Stimulated activated memory B cell treated with anti-CD40 and anti-IgM and Interleukin-4, amounts not matched to agents 10 μg/mL and 1 μg/mL and 100 μg/mL, for 72 hours (primary cell): ENCODE results near the gene APOF.
"Not testable (repeated sequence)": the region's sequence is repeated elsewhere in the genome, so short reads cannot be mapped to it uniquely, and the experiment has no call there.

ENCODE experiments used
- ATAC-seq: fragments of 150-1000 bp; cut with Tn5 transposase; 2 replicates; pipeline ENCODE4 v1.10.0; 2021
- H3K27ac Mint-ChIP-seq: one replicate; pipeline ENCODE4 v1.8.0; 2022; ENCODE audit warnings: mild to moderate bottlenecking, mixed read lengths
- H3K27me3 Mint-ChIP-seq: one replicate; pipeline ENCODE4 v1.8.0; 2022; ENCODE audit warnings: mixed read lengths
- H3K36me3 Mint-ChIP-seq: one replicate; pipeline ENCODE4 v1.8.0; 2022; ENCODE audit warnings: mixed read lengths
- H3K4me1 Mint-ChIP-seq: one replicate; pipeline ENCODE4 v1.8.0; 2022; ENCODE audit warnings: mixed read lengths
- H3K4me3 Mint-ChIP-seq: one replicate; pipeline ENCODE4 v1.8.0; 2022; ENCODE audit warnings: mild to moderate bottlenecking, moderate library complexity, mixed read lengths
- H3K9me3 Mint-ChIP-seq: one replicate; pipeline ENCODE4 v1.8.0; 2022; ENCODE audit warnings: mixed read lengths

Gene APOF

GRCh38 chr12:56377989-56378316 lies 15.3 kb upstream of the APOF start:
- Mint-ChIP-seq H3K27ac (peak overlapping the region; percentile 92), H3K27me3 (no peaks in the 10 kb centered on the region), H3K4me1 (peaks cover 35% of the 10 kb centered on the region), H3K9me3 (peaks cover 3% of the 10 kb centered on the region), H3K4me3 (no peak overlapping the region), H3K36me3 (no peaks in the 10 kb centered on the region)
- no peak for ATAC-seq

- Mint-ChIP-seq H3K27ac (peak overlapping the region; percentile 92), H3K4me1 (peaks cover 35% of the 10 kb centered on the region), H3K4me3 (no peak overlapping the region), H3K27me3 (no peaks in the 10 kb centered on the region), H3K9me3 (peaks cover 3% of the 10 kb centered on the region), H3K36me3 (no peaks in the 10 kb centered on the region)
- ATAC-seq, result no peak
These were observed 14.8 kb upstream of the APOF start for GRCh38 chr12:56377310-56377988.

- peaks cover 3% of the 10 kb centered on the region for H3K9me3 Mint-ChIP-seq
- peak overlapping the region; percentile 92 for H3K27ac Mint-ChIP-seq
- H3K36me3 Mint-ChIP-seq, result no peaks in the 10 kb centered on the region
- peak; percentile 96 for ATAC-seq
- H3K27me3 Mint-ChIP-seq, result no peaks in the 10 kb centered on the region
- H3K4me1 Mint-ChIP-seq, result peaks cover 35% of the 10 kb centered on the region
- peak overlapping the region; percentile 26 for H3K4me3 Mint-ChIP-seq
These were observed 13.2 kb upstream of the APOF start for GRCh38 chr12:56375598-56376434.

GRCh38 chr12:56374726-56375597 lies 12.3 kb upstream of the APOF start:
- Mint-ChIP-seq H3K27me3 (no peaks in the 10 kb centered on the region), H3K36me3 (no peaks in the 10 kb centered on the region), H3K27ac (peak overlapping the region; percentile 92), H3K4me3 (peak overlapping the region; percentile 41), H3K4me1 (peaks cover 35% of the 10 kb centered on the region), H3K9me3 (peaks cover 3% of the 10 kb centered on the region)
- ATAC-seq, result peak; percentile 44

GRCh38 chr12:56373515-56373914 lies 10.9 kb upstream of the APOF start:
- no peak overlapping the region for H3K4me3 Mint-ChIP-seq
- no peaks in the 10 kb centered on the region for H3K27me3 Mint-ChIP-seq
- H3K9me3 Mint-ChIP-seq, result peaks cover 3% of the 10 kb centered on the region
- H3K36me3 Mint-ChIP-seq, result no peaks in the 10 kb centered on the region
- ATAC-seq, result no peak
- H3K4me1 Mint-ChIP-seq, result peaks cover 35% of the 10 kb centered on the region
- peak overlapping the region; percentile 70 for H3K27ac Mint-ChIP-seq

GRCh38 chr12:56366948-56367347 lies 4.3 kb upstream of the APOF start:
- Mint-ChIP-seq H3K4me1 (peaks cover under 1% of the 10 kb centered on the region), H3K27me3 (no peaks in the 10 kb centered on the region), H3K36me3 (no peaks in the 10 kb centered on the region), H3K9me3 (no peaks in the 10 kb centered on the region), H3K27ac (peak overlapping the region; percentile 37), H3K4me3 (no peak overlapping the region)
- no peak for ATAC-seq

GRCh38 chr12:56361487-56362129 lies 1.0 kb downstream of the APOF start:
- no peaks in the 10 kb centered on the region for H3K9me3 Mint-ChIP-seq
- no peak for ATAC-seq
- H3K4me1 Mint-ChIP-seq, result peaks cover 27% of the 10 kb centered on the region
- H3K27me3 Mint-ChIP-seq, result no peaks in the 10 kb centered on the region
- no peaks in the 10 kb centered on the region for H3K36me3 Mint-ChIP-seq
- peak overlapping the region; percentile 89 for H3K27ac Mint-ChIP-seq
- peak overlapping the region; percentile 93 for H3K4me3 Mint-ChIP-seq

- Mint-ChIP-seq H3K4me3 (peak within 1 kb of the TSS; percentile 93), H3K9me3 (no peaks in the 10 kb centered on the region), H3K36me3 (peaks cover 9% of the 10 kb centered on the region), H3K27ac (peak within 1 kb of the TSS; percentile 89), H3K4me1 (peaks cover 27% of the 10 kb centered on the region), H3K27me3 (no peaks in the 10 kb centered on the region)
- ATAC-seq, result peak; percentile 99
These were observed 2.5 kb downstream of the APOF start, which contains the start of gene STAT2 for GRCh38 chr12:56359851-56360767. Gene STAT2, minus strand, starts transcription at chr12:56360107. Its CDS starts 3,536 bp downstream, at chr12:56356571.

- H3K36me3 Mint-ChIP-seq, result peaks cover 20% of the 10 kb centered on the region
- H3K4me3 Mint-ChIP-seq, result peak overlapping the region; percentile 93
- no peak for ATAC-seq
- H3K27ac Mint-ChIP-seq, result peak overlapping the region; percentile 89
- H3K27me3 Mint-ChIP-seq, result no peaks in the 10 kb centered on the region
- peaks cover 27% of the 10 kb centered on the region for H3K4me1 Mint-ChIP-seq
- no peaks in the 10 kb centered on the region for H3K9me3 Mint-ChIP-seq
These were observed 3.7 kb downstream of the APOF start for GRCh38 chr12:56358836-56359532.

GRCh38 chr12:56351325-56351724 lies 11.3 kb downstream of the APOF start:
- Mint-ChIP-seq H3K4me3 (no peak overlapping the region), H3K36me3 (peaks cover 66% of the 10 kb centered on the region), H3K4me1 (no peaks in the 10 kb centered on the region), H3K27ac (no peak overlapping the region), H3K9me3 (no peaks in the 10 kb centered on the region), H3K27me3 (no peaks in the 10 kb centered on the region)
- ATAC-seq, result no peak

- Mint-ChIP-seq H3K27ac (peak overlapping the region; percentile 22), H3K4me1 (no peaks in the 10 kb centered on the region), H3K36me3 (peaks cover 67% of the 10 kb centered on the region), H3K27me3 (no peaks in the 10 kb centered on the region), H3K9me3 (no peaks in the 10 kb centered on the region), H3K4me3 (no peak overlapping the region)
- ATAC-seq, result no peak
These were observed 12.0 kb downstream of the APOF start for GRCh38 chr12:56350662-56351061.

- Mint-ChIP-seq H3K4me1 (no peaks in the 10 kb centered on the region), H3K36me3 (peaks cover 63% of the 10 kb centered on the region), H3K27ac (peak overlapping the region; percentile 64), H3K4me3 (no peak overlapping the region), H3K9me3 (no peaks in the 10 kb centered on the region), H3K27me3 (no peaks in the 10 kb centered on the region)
- ATAC-seq, result no peak
These were observed 13.9 kb downstream of the APOF start for GRCh38 chr12:56348776-56349175.

GRCh38 chr12:56347255-56347654 lies 15.4 kb downstream of the APOF start:
- not testable (repeated sequence) for H3K4me3 Mint-ChIP-seq, H3K27me3 Mint-ChIP-seq, H3K9me3 Mint-ChIP-seq, H3K4me1 Mint-ChIP-seq, ATAC-seq
- peaks cover 78% of the 10 kb centered on the region for H3K36me3 Mint-ChIP-seq
- peak overlapping the region; percentile 64 for H3K27ac Mint-ChIP-seq
